Lower lobe of right lung (tissue), 2 donors: ENCODE results near the gene TMEFF2. TPM values are rescaled to one million over a fixed set of nuclear protein-coding genes. Genes with fewer than 3 reads are reported as not detected.

Source experiments
- ATAC-seq, 2 donors: fragments of 200-7000 bp; cut with Tn5 transposase; one replicate each; pipeline ENCODE4 v1.9.1; 2020 to 2022; ENCODE audit warnings: mild to moderate bottlenecking in 2 of 2, moderate library complexity in 2 of 2
- DNase-seq: peaks from one replicate; pipeline ENCODE4 v3.0.0-alpha.2; 2020
- H3K27ac ChIP-seq: fragments of 200-600 bp; one replicate; pipeline ENCODE4 v1.8.0; 2022
- H3K27me3 ChIP-seq: fragments of 200-600 bp; one replicate; pipeline ENCODE4 v1.8.0; 2022; ENCODE audit warnings: low read depth
- H3K36me3 ChIP-seq: fragments of 200-600 bp; one replicate; pipeline ENCODE4 v1.8.0; 2022; ENCODE audit warnings: mild to moderate bottlenecking
- H3K4me1 ChIP-seq: fragments of 200-600 bp; one replicate; pipeline ENCODE4 v1.8.0; 2022
- H3K4me3 ChIP-seq: fragments of 200-600 bp; one replicate; pipeline ENCODE4 v1.8.0; 2022; ENCODE audit warnings: mild to moderate bottlenecking
- H3K9me3 ChIP-seq: fragments of 200-600 bp; one replicate; pipeline ENCODE4 v1.8.0; 2022
- CTCF ChIP-seq: fragments of 200-600 bp; IDR thresholded peaks from one replicate; pipeline ENCODE4 v1.8.0; 2022; ENCODE audit warnings: antibody characterized with exemption, mild to moderate bottlenecking
- intact Hi-C: fragments of 100-400 bp; cut with DNase I; formaldehyde crosslinking; loops from one replicate; pipeline ENCODE4 v1.11.0; 2022
- total RNA-seq: library from RNA; stranded (reverse); fragmentation: NEBNext Ultra II Directional; extraction: Animal tissue kit (Norgen Biotek cat#: 25700); gene quantifications from one replicate; pipeline ENCODE4 v1.2.1, GENCODE V29; 2021
- donor health status: DM: no; HTN: yes; CAD: no; lungs with severe emphysema.

TMEFF2 gene
- total RNA-seq, 1 donor from 2014 or later = not detected

GRCh38 chr2:192128655-192129054 is 66.1 kb downstream of the TMEFF2 start:
- DNase-seq = no peak
- no peaks in the 10 kb centered on the region for H3K9me3 ChIP-seq
- no peak overlapping the region for H3K27ac ChIP-seq
- peaks cover 12% of the 10 kb centered on the region for H3K4me1 ChIP-seq
- H3K27me3 ChIP-seq = no peaks in the 10 kb centered on the region
- no peak for TF ChIP-seq CTCF
- ATAC-seq = no peak
- H3K36me3 ChIP-seq = no peaks in the 10 kb centered on the region
- intact Hi-C loops = no loop called here
- no peak overlapping the region for H3K4me3 ChIP-seq

DNA sequence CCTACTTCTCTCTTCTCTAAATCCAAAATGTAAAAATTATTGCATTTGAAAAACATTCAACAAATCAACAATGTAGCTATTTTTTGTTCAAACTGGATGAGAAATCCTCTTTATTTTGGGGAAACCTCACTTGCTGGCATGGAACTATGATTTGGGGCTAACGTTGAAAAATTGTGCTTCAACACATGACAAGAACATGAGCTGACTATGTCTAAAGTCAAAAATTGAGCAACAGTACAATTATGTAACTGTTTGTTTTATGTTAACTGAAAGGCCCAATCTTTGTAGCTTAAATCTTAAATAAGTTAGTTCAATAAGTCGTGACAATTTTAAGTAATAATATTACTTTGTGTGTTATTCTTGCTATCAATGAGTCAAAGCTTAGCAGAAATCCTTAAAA is 67.3 kb downstream of the TMEFF2 start:
- ATAC-seq = no peak
- Histone ChIP-seq H3K4me3 (no peak overlapping the region), H3K36me3 (no peaks in the 10 kb centered on the region), H3K9me3 (no peaks in the 10 kb centered on the region), H3K27ac (no peak overlapping the region), H3K27me3 (no peaks in the 10 kb centered on the region), H3K4me1 (peaks cover 12% of the 10 kb centered on the region)
- DNase-seq = no peak
- intact Hi-C loops = no loop called here
- TF ChIP-seq CTCF = no peak

DNA sequence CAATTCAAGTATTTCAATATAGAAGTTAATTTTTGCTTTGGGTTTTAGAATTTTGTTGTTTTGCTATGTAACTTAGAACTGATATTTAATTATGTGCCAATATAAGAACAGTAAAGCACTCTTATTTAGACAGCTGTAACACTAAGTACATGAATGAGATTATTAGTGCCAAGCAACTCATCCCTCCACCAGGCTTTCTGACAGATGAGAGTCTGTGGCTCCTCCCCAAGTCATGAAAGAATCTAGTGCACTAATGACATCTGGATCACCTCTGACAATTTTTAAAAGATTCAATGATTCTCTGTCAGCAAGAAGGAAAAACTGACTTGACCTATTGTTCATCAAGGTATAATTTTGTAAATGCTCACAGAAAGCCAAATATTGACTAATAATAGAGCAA is 67.8 kb downstream of the TMEFF2 start:
- no peak for TF ChIP-seq CTCF
- intact Hi-C loops = no loop called here
- Histone ChIP-seq H3K27ac (no peak overlapping the region), H3K27me3 (no peaks in the 10 kb centered on the region), H3K4me1 (peaks cover 12% of the 10 kb centered on the region), H3K9me3 (no peaks in the 10 kb centered on the region), H3K36me3 (no peaks in the 10 kb centered on the region), H3K4me3 (no peak overlapping the region)
- DNase-seq (no peak), ATAC-seq (no peak)

DNA sequence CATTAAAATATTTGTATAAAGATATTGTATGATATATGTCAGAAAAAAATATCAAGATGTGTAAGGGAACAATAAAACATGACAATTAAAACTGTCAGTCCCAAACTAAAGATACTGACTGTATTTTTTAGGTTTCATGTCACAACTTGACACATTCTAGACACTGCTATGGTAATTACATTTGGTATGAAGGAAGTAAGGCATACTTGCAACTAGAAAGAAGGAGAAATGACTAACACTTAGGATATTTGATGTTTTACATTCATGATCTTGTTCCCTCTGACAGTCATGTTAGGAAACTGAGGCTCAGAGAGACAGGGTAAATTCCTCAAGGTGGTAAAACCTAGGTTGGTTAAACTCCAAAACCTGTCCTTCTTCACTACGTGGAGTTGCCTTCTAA is 68.3 kb downstream of the TMEFF2 start:
- H3K4me3 ChIP-seq = no peak overlapping the region
- ATAC-seq = no peak
- no peaks in the 10 kb centered on the region for H3K27me3 ChIP-seq
- peaks cover 12% of the 10 kb centered on the region for H3K4me1 ChIP-seq
- no peak for DNase-seq
- H3K9me3 ChIP-seq = no peaks in the 10 kb centered on the region
- TF ChIP-seq CTCF = no peak
- no peak overlapping the region for H3K27ac ChIP-seq
- no peaks in the 10 kb centered on the region for H3K36me3 ChIP-seq
- intact Hi-C loops = no loop called here

GRCh38 chr2:192124571-192124970 is 70.2 kb downstream of the TMEFF2 start:
- Histone ChIP-seq H3K27ac (no peak overlapping the region), H3K36me3 (no peaks in the 10 kb centered on the region), H3K4me1 (peaks cover 12% of the 10 kb centered on the region), H3K27me3 (no peaks in the 10 kb centered on the region), H3K9me3 (no peaks in the 10 kb centered on the region), H3K4me3 (no peak overlapping the region)
- DNase-seq (no peak), ATAC-seq (no peak)
- intact Hi-C loops = no loop called here
- TF ChIP-seq CTCF = no peak

- ATAC-seq (no peak), DNase-seq (no peak)
- intact Hi-C loops = no loop called here
- TF ChIP-seq CTCF = no peak
- Histone ChIP-seq H3K9me3 (no peaks in the 10 kb centered on the region), H3K4me1 (peaks cover 12% of the 10 kb centered on the region), H3K27ac (no peak overlapping the region), H3K4me3 (no peak overlapping the region), H3K36me3 (no peaks in the 10 kb centered on the region), H3K27me3 (no peaks in the 10 kb centered on the region)
Observed at GRCh38 chr2:192123847-192124246, 70.9 kb downstream of the TMEFF2 start.
